Panc1 (cell line): ENCODE measurements around the gene ADCY4. TPM values are rescaled to one million over a fixed set of nuclear protein-coding genes. Genes with fewer than 3 reads are reported as not detected.

Experiments used
- ATAC-seq: fragments of 200-7000 bp; cut with Tn5 transposase; 2 replicates; pipeline ENCODE4 v1.9.1; 2020; ENCODE audit warnings: mild to moderate bottlenecking, moderate library complexity
- BruUV-seq: library from RNA; stranded (reverse); fragments of 400-500 nt; replicated peaks from 2 replicates; lab custom pipeline; 2021; lab: Mats Ljungman, UMichigan
- CTCF ChIA-PET: fragments of 300-600 bp; sonication (Branson Sonifier 250); formaldehyde crosslinking; loops from one replicate; lab custom pipeline; 2022; ENCODE audit warnings: antibody characterized with exemption; lab: Charles Lee
- POLR2A ChIA-PET: fragments of 300-600 bp; sonication (Branson Sonifier 250); formaldehyde crosslinking; loops from one replicate; lab custom pipeline; 2022; ENCODE audit warnings: antibody characterized with exemption; lab: Charles Lee
- DNase-seq: peaks from one replicate; pipeline ENCODE4 v3.0.0-alpha.2; 2010; ENCODE audit warnings: low read depth, low spot score
- H3K27ac ChIP-seq: 2 replicates; pipeline ENCODE4 v1.5.1; 2011; ENCODE audit warnings: mild to moderate bottlenecking, low read length, inconsistent platforms
- H3K27me3 ChIP-seq: fragments of 200-500 bp; sonication (Bioruptor generic); 2 replicates; pipeline ENCODE4 v1.6.0; 2014; ENCODE audit warnings: low read length, inconsistent platforms; ENCODE audit not compliant: control insufficient read depth, insufficient read depth
- H3K36me3 ChIP-seq: fragments of 200-500 bp; sonication (Bioruptor generic); 2 replicates; pipeline ENCODE4 v1.5.1; 2014; ENCODE audit warnings: inconsistent platforms, mild to moderate bottlenecking, low read length, moderate library complexity; ENCODE audit not compliant: control insufficient read depth, insufficient read depth
- H3K4me1 ChIP-seq: 2 replicates; pipeline ENCODE4 v1.5.1; 2011; ENCODE audit warnings: inconsistent platforms, mild to moderate bottlenecking, low read length, moderate library complexity; ENCODE audit not compliant: control insufficient read depth, insufficient read depth
- H3K4me3 ChIP-seq, 2 experiments: 2 replicates each; pipeline ENCODE4 v1.5.1; 2011 to 2012; ENCODE audit warnings: low read depth in 2 of 2, low read length in 2 of 2, mild to moderate bottlenecking in 2 of 2, inconsistent platforms in 1 of 2, moderate library complexity in 1 of 2
- H3K9me3 ChIP-seq: fragments of 200-500 bp; sonication (Bioruptor generic); 2 replicates; pipeline ENCODE4 v1.5.1; 2014; ENCODE audit warnings: low read depth, mild to moderate bottlenecking, inconsistent platforms, low read length, moderate library complexity; ENCODE audit not compliant: control insufficient read depth, insufficient read depth
- POLR2AphosphoS5 ChIP-seq: IDR thresholded peaks from 2 replicates; pipeline ENCODE4 v1.6.1; 2012; ENCODE audit warnings: mild to moderate bottlenecking, low read depth, low read length, moderate library complexity
- SIN3A ChIP-seq: IDR thresholded peaks from 2 replicates; pipeline ENCODE4 v1.6.1; 2012; ENCODE audit warnings: low read depth, mild to moderate bottlenecking, low read length, moderate library complexity, borderline replicate concordance; ENCODE audit not compliant: insufficient read depth
- TCF7L2 ChIP-seq: IDR thresholded peaks from 2 replicates; pipeline ENCODE4 v1.6.1; 2011; ENCODE audit warnings: mild to moderate bottlenecking, low read depth, low read length, inconsistent platforms
- in situ Hi-C: cut with HindIII; loops from 2 replicates; pipeline ENCODE4 v1.10.0; 2016; ENCODE audit warnings: low sequenced_read_pairs, low pct_unique_long_range_greater_than_20kb
- intact Hi-C: fragments of 100-400 bp; cut with micrococcal nuclease; formaldehyde crosslinking; loops from one replicate; pipeline ENCODE4 v1.10.0; 2022; ENCODE audit not compliant: unreplicated experiment
- total RNA-seq: library from RNA; stranded (reverse); gene quantifications from one replicate; pipeline ENCODE4 v1.2.1, GENCODE V29; 2021; ENCODE audit not compliant: unreplicated experiment
- TF ChIP-seq, protein P1 (sequence below): fragments of 450-650 bp; IDR thresholded peaks from 2 replicates; pipeline ENCODE4 v1.5.1; 2017; ENCODE audit warnings: mild to moderate bottlenecking
- TF ChIP-seq, protein P2 (sequence below), 2 experiments: IDR thresholded peaks; 2 replicates each; pipeline ENCODE4 v1.6.1; 2011 to 2012; ENCODE audit warnings: low read depth in 2 of 2, control low read depth in 1 of 2, low read length in 1 of 2, mild to moderate bottlenecking in 1 of 2, moderate library complexity in 1 of 2; ENCODE audit not compliant: insufficient read depth in 1 of 2

Gene ADCY4
- total RNA-seq, 1 experiment from 2014 or later, result 0.21 TPM

DNA sequence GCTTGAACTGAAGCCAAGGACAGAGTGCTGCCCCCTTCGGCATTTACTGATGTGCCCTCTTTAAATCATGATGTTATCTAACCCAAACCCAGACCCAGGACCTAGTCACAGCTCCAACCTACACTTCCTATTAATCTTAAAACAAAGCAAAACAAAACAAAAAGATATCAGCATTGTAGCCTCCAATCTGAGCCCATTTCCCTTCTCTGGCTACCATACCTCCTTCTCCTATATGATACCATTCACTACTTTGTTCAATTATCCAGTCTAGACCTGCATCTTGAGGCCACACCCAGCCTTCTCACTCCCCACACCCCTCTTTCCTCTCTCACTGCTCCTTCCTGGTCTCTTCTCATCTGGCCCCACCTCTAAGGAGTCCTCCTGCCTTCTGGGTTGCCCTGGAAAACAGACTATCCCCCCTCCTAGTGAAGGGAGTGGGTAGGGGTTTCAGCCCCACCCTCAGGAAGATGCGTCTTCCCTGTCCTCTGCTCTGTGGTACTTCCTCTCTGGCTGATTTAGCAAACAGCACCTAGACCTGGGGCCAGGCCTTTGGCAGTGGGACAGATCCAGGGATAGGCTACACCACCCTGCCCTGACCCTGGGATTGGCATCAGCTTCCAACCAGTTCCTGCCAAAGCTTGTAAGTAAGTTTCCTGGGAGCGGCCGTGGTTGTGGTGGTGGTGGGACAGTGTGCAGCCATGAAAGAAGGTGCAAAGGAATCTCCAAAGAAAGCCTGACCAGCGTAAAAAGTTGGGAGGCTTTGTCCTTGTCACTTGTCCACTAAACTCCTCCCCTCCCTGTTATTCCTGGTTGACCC is 20.3 kb downstream of the ADCY4 start:
- BruUV-seq, result TSS peak; percentile 28
- Histone ChIP-seq H3K27ac (no peak overlapping the region), H3K4me1 (no peaks in the 10 kb centered on the region), H3K4me3 (no peak overlapping the region), H3K27me3 (no peaks in the 10 kb centered on the region), H3K9me3 (no peaks in the 10 kb centered on the region), H3K36me3 (no peaks in the 10 kb centered on the region)
- ATAC-seq (no peak), DNase-seq (no peak)
- in situ Hi-C loops (no loop called here), intact Hi-C loops (no loop called here)
- ChIA-PET CTCF (no interaction called here), POLR2A (no interaction called here)
- no peak for TF ChIP-seq TCF7L2
- TF ChIP-seq, protein P1, sequence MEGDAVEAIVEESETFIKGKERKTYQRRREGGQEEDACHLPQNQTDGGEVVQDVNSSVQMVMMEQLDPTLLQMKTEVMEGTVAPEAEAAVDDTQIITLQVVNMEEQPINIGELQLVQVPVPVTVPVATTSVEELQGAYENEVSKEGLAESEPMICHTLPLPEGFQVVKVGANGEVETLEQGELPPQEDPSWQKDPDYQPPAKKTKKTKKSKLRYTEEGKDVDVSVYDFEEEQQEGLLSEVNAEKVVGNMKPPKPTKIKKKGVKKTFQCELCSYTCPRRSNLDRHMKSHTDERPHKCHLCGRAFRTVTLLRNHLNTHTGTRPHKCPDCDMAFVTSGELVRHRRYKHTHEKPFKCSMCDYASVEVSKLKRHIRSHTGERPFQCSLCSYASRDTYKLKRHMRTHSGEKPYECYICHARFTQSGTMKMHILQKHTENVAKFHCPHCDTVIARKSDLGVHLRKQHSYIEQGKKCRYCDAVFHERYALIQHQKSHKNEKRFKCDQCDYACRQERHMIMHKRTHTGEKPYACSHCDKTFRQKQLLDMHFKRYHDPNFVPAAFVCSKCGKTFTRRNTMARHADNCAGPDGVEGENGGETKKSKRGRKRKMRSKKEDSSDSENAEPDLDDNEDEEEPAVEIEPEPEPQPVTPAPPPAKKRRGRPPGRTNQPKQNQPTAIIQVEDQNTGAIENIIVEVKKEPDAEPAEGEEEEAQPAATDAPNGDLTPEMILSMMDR, result no peak
- no peak for TF ChIP-seq SIN3A
- TF ChIP-seq, protein P2, sequence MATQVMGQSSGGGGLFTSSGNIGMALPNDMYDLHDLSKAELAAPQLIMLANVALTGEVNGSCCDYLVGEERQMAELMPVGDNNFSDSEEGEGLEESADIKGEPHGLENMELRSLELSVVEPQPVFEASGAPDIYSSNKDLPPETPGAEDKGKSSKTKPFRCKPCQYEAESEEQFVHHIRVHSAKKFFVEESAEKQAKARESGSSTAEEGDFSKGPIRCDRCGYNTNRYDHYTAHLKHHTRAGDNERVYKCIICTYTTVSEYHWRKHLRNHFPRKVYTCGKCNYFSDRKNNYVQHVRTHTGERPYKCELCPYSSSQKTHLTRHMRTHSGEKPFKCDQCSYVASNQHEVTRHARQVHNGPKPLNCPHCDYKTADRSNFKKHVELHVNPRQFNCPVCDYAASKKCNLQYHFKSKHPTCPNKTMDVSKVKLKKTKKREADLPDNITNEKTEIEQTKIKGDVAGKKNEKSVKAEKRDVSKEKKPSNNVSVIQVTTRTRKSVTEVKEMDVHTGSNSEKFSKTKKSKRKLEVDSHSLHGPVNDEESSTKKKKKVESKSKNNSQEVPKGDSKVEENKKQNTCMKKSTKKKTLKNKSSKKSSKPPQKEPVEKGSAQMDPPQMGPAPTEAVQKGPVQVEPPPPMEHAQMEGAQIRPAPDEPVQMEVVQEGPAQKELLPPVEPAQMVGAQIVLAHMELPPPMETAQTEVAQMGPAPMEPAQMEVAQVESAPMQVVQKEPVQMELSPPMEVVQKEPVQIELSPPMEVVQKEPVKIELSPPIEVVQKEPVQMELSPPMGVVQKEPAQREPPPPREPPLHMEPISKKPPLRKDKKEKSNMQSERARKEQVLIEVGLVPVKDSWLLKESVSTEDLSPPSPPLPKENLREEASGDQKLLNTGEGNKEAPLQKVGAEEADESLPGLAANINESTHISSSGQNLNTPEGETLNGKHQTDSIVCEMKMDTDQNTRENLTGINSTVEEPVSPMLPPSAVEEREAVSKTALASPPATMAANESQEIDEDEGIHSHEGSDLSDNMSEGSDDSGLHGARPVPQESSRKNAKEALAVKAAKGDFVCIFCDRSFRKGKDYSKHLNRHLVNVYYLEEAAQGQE (IDR thresholded peaks at IDR 0.05; ENCODE audit: insufficient read depth in 1 of 2, low read depth in 2 of 2, low read length in 1 of 2), result no peak
- no peak for TF ChIP-seq POLR2AphosphoS5

DNA sequence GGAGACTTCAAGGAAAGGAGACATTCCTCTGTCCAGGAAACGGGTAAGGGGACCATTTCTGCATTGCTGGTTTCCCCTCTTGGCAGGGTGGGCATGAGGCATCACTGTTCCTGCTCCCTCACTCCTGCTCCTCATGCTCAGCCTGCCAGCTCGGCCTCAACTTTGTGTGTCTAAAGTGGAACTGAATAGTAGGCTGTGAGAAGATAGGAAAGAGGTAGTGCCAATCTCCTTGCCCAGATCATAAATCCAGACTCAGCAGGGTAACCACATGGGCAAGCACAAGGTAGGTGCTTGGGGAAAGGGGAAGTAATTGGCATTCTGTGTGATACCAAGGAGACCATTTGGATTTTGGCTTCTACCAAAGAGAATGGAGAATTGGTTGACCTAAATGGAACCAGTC is 21.0 kb downstream of the ADCY4 start:
- ATAC-seq (no peak), DNase-seq (no peak)
- Histone ChIP-seq H3K27ac (no peak overlapping the region), H3K4me3 (no peak overlapping the region), H3K9me3 (no peaks in the 10 kb centered on the region), H3K36me3 (no peaks in the 10 kb centered on the region), H3K4me1 (no peaks in the 10 kb centered on the region), H3K27me3 (no peaks in the 10 kb centered on the region)
- ChIA-PET CTCF (no interaction called here), POLR2A (no interaction called here)
- intact Hi-C loops, result no loop called here
- BruUV-seq, result no TSS peak
- TF ChIP-seq, protein P1, result no peak
- TF ChIP-seq TCF7L2, result no peak
- TF ChIP-seq SIN3A, result no peak
- no peak for TF ChIP-seq POLR2AphosphoS5
- TF ChIP-seq, protein P2 (IDR thresholded peaks at IDR 0.05; ENCODE audit: insufficient read depth in 1 of 2, low read depth in 2 of 2, low read length in 1 of 2), result no peak
- in situ Hi-C loops, result no loop called here
